Activated T-helper 1 cell treated with anti-CD3 and anti-CD28 coated beads, Interleukin-2, amount 50 U/mL, for 16 hours (primary cell): ENCODE results near the gene FADS6.

Experiments used
- DNase-seq, 2 donors: peaks; one replicate each; pipeline ENCODE4 v3.0.0-alpha.2; 2020; ENCODE audit warnings: low read depth in 1 of 2, low spot score in 1 of 2

Gene FADS6

DNA sequence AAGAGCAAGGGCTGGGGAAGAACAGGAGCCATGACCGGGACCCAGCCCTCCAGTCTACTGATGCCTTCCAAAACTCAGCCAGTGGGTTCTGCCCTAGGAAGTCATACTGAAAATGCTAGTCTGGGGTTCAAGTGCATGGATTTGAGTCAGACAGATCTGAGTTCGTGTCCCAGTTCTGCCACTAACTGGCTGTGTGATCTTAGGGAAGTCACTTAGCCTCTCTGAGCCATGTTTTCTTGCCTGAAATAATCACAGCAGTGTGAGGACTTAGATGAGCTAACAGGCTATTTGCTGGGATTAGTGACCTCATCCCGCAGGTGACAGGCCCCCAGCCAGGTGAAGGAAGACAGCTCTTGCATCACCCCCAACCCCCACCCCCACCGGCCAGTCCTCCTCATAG lies 38.1 kb downstream of the FADS6 start:
- no peak for DNase-seq

DNA sequence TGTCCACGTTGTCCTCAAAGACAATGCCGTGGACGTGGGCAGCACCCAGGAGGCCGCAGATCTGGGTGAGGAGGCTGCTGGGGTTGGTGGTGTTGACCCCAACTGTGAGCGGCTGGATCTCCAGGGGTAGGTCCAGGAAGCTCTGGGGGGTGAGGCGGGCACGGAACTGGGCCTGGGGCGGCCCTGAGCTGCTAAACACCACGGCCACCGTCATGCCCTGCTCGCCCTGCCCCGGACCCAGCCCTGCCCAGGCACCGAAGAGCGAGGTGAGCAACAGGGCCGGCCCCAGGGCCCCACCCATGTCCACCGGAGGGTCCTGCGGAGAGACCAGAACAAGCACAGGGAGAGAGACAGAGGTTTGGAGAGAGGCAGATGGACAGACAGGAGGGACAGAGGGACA lies 38.6 kb downstream of the FADS6 start:
- no peak for DNase-seq

DNA sequence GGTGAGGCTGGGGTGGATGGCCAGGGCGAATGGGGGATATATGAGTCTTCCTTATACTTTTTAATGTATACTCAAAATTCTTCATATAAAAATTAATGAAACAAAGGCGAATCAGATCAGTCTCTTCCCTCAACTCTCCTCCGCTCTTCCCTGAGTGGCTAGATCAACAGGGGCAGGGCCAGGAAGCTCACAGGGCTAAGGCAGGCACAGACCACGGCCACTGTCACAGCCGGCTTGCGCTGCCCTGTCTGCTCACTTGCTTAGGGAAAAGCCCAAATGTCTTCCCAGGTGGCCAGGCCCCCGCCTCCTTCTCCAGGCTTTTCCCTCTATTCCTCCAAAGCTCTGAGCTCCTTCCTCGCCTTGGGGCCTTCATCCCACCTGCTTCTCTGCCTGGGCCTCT lies 39.8 kb downstream of the FADS6 start:
- DNase-seq, result no peak

GRCh38 chr17:74853048-74853397 lies 40.4 kb downstream of the FADS6 start:
- DNase-seq, result no peak

DNA sequence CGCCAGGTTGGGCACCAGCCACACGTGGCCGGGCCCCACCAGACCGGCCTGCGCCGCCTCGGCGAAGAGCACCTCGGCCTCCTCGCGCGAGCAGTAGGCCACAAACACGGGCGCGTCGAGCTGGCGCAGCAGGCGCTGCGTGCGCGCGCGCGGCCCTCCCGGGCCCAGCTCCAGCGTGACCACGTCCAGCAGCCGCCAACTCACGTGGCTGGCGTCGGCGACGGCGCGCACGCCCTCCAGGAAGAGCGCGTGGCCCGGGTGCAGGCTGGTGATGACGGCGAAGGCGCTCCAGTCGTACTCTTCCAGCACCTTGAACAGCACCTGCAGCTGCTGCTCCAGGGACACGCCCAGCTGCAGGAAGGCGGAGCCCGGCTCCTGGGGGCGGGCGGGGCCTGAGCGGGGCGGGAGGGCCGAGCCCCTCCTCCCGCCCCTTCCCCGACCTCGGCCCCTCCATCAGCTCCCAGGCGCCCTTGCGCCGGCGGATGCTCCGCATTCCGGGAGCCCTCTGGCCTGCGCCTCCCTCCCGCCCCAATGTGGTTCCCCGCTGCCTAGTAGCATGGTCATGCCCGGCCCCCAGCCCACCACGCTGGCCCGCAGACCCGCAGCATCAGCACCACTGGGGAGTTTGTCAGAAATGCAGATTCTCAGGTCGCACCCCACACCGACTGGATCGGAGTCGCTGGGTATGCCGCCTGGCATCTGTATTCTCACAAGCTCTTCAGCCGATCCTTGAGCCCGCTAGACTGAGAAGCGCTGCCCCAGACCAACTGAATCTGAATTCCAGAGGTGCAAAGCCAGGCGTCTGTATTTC lies 41.0 kb downstream of the FADS6 start:
- peak; percentile 21 to 47 for DNase-seq

DNA sequence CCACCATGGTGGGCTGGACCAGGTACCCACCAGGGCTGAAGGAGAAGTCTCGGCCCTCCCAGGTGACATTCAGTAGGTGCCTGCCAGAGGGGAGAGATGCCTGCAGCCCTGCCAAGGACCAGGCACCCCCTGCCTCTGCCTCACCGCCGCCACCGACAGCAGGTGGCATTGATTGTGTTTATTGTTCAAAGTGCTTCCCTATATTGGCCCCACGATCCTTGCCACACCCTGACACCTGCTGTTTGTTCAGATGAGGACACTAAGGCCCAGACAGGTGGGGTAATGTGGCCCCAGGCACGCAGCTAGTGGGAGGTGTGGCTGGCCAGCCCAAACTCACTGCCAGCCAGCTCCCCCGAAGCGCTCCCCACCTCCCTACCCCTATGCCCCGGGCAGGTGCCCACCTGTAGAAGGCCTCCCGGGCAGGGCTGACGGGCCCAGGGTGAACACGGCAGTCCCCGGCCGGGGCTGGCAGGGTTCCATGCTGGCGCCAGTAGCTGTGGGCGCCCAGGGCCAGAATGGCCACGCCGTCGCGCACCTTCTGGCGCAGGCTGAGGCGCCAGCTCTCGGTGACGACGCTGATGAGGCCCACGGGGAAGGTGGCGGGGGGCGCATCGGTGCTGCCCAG lies 41.7 kb downstream of the FADS6 start:
- DNase-seq, result no peak

GRCh38 chr17:74850914-74851313 lies 42.5 kb downstream of the FADS6 start:
- DNase-seq, result no peak

GRCh38 chr17:74850310-74850709 lies 43.1 kb downstream of the FADS6 start:
- no peak for DNase-seq

DNA sequence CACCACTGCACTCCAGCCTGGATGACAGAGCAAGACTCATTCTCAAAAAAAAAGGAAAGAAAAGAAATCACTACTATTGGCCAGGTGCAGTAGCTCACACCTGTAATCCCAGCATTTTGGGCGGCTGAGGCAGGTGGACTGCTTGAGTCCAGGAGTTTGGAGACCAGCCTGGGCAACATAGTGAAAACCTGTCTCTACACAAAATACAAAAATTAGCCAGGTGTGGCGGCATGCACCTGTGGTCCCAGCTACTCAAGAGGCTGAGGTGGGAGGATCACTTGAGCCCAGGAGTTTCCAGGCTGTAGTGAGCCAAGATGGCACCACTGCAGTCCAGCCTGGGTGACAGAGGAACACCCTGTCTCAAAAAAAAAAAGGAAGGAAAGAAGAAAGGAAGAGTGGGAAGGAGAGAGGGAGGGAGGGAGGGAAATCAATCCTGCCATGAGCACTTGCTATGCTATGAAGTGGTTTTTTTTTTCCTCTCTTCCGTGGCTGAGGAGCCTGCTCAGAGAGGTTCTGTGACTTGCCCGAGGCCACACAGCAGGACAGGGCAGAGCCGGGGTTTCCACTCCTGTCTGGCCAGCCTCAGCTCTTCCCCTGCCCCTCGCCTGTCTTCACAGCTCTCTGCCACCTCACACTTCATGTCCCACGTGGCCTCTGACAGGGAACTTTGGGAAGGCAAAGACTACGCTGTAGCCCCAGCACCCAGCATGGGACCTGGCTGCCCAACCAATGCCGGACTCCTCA lies 44.6 kb downstream of the FADS6 start:
- DNase-seq, result no peak

GRCh38 chr17:74846621-74847020 lies 46.8 kb downstream of the FADS6 start:
- no peak for DNase-seq

DNA sequence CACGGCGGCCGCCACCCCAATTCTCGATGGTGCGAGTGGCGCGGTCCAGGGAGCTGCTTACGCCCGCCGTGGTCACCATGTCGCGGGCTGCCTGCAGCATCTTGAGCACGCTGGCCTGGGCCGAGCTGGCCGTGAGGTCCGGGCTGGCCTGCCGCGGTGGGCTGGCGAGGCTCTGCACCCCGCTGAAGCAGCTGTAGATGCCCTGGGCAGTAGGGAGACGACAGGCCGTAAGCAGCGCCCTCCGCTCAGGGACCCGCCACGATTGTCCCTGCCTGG lies 50.1 kb downstream of the FADS6 start:
- no peak for DNase-seq

GRCh38 chr17:74842599-74843351 lies 50.7 kb downstream of the FADS6 start:
- no peak for DNase-seq

- DNase-seq, result no peak
Measured at GRCh38 chr17:74842146-74842598, 51.3 kb downstream of the FADS6 start.

- no peak for DNase-seq
Measured at GRCh38 chr17:74840989-74841666, 52.3 kb downstream of the FADS6 start.

DNA sequence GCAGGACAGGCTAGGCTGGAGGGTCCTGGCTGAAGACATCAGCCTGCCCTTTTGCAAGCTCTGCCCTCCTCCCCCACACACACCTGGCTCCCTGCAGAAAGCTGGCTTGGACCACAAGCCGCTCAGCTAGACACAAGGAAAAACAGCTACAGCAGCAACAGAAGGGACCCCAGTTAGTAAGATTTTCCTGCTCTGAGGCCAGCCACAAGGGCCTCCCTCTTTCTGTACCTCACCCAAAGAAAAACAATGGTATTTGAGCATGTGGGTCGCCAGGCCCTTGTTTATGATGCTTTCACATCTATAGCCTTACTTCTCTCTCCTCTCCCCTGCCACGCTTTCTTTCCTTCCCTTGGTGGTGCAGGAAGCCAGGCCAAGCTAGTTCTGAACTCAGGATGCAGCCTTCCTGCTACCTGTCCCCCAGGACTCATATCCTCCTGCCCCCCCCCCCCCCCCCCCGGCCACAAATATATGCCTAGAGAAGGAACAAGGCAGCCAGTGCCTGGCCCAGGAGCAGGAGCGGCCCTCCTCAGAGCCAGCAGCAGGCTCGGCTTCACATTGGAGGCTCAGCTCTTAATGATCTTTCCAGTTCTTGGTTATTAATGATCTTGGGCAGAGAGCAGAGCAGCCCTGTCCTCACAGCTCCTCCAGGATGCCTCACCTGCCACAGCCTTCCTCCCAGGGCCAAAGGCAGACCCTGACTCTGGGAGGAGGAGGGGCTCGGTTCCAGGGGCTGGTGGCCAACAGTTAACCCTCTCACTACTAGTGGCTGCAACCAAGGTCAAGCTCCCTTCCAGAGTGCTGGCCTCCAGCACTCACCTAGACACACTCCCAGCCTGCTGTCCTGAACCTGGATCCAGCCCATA lies 53.2 kb downstream of the FADS6 start:
- DNase-seq, result no peak

- no peak for DNase-seq
Measured at GRCh38 chr17:74838274-74838673, 55.2 kb downstream of the FADS6 start.

DNA sequence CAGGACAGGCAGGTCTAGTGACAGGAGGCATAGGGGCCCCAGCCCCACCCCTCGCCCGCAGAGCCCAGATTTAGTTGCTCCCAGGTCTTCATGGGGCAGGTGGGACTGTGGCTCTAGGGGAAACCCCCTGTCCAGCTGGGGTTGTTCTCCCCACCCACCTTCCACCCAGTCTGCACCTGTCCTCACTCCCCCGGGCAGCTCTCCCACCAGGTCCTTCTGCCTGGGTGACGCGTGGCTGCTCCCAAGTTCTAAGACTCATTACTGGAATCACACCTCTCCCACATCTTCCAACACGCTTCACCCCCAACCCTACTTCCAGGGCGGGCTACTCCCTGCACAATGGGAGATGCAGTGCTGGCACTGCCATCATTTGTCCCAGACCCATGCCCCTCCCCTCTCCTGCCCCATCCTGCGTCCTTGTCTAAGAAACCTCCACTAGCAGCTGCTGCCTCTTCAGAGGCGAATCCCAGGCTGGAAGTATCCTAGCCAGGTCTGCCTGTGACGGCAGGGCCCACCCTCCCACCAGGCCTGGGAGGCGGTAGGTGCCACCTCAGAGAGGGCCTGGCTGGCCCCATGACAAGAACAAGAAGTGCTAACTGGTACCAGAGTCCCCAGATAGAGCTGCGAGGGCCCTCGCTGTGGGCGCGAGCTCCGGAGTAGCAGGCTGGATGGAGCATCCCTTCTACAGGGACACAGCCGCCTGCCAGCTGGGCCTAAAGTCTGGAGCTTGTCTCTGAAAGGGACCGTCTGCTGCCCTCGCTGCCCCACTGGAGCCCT lies 56.6 kb downstream of the FADS6 start:
- DNase-seq, result no peak

DNA sequence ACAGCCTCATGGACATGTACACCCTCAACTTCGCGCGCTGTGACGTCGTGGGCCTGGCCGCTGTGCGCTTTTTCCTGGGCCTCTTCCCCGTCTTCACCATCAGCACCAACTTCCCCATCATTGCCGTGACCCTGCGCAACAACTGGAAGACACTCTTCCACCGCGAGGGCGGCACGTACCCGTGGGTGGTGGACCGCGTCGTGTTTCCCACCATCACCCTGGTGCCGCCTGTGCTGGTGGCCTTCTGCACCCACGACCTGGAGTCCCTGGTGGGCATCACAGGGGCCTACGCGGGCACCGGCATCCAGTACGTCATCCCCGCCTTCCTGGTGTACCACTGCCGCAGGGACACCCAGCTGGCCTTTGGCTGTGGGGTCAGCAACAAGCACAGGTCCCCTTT lies 57.2 kb downstream of the FADS6 start:
- no peak for DNase-seq
